ENCODE results near the gene RASIP1.

DNA sequence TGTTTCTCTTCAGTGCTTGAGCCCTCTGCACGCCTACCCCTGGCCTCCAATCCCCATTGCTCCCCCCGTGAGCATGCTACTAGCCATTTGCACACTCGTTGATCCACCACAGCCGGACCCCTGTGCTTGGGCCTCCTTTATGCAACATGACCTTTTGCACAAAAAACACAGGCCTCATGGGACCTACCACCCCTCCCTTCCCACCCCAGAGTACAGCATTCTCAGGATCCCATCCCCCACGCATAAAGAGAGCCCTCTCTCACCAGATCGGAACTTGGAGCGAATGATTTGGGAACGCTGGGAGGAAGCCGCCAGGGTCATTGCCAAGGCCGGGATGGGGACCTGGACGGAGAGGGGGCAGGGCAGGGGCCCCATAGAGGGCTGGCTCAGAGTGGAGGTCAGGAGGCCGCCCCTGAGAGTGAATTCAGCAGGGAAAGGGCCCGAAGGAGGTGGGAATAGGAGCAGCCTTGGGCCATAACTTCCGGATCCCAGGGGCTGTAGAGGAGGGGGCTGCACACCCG is 21.6 kb downstream of the RASIP1 start:
- TF ChIP-seq, protein P1, sequence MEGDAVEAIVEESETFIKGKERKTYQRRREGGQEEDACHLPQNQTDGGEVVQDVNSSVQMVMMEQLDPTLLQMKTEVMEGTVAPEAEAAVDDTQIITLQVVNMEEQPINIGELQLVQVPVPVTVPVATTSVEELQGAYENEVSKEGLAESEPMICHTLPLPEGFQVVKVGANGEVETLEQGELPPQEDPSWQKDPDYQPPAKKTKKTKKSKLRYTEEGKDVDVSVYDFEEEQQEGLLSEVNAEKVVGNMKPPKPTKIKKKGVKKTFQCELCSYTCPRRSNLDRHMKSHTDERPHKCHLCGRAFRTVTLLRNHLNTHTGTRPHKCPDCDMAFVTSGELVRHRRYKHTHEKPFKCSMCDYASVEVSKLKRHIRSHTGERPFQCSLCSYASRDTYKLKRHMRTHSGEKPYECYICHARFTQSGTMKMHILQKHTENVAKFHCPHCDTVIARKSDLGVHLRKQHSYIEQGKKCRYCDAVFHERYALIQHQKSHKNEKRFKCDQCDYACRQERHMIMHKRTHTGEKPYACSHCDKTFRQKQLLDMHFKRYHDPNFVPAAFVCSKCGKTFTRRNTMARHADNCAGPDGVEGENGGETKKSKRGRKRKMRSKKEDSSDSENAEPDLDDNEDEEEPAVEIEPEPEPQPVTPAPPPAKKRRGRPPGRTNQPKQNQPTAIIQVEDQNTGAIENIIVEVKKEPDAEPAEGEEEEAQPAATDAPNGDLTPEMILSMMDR (IDR thresholded peaks at IDR 0.05; ENCODE audit: borderline replicate concordance, extremely low read depth, low read length, poor library complexity, severe bottlenecking): no peak
- TF ChIP-seq EZH2 (IDR thresholded peaks at IDR 0.05; ENCODE audit: borderline replicate concordance, low read depth, low read length, severe bottlenecking): no peak
